B cell (primary cell): ENCODE measurements around the gene NPAS2.

Source experiments
- EZH2 ChIP-seq: IDR thresholded peaks from 2 replicates; pipeline ENCODE4 v1.6.1; 2012; ENCODE audit warnings: borderline replicate concordance, low read depth, mild to moderate bottlenecking, moderate library complexity, low read length; ENCODE audit not compliant: insufficient read depth, poor library complexity, severe bottlenecking
- TF ChIP-seq, protein P1 (sequence below): fragments of 200-600 bp; IDR thresholded peaks from one replicate; pipeline ENCODE4 v1.8.0; 2022; ENCODE audit warnings: antibody characterized with exemption, mild to moderate bottlenecking

DNA sequence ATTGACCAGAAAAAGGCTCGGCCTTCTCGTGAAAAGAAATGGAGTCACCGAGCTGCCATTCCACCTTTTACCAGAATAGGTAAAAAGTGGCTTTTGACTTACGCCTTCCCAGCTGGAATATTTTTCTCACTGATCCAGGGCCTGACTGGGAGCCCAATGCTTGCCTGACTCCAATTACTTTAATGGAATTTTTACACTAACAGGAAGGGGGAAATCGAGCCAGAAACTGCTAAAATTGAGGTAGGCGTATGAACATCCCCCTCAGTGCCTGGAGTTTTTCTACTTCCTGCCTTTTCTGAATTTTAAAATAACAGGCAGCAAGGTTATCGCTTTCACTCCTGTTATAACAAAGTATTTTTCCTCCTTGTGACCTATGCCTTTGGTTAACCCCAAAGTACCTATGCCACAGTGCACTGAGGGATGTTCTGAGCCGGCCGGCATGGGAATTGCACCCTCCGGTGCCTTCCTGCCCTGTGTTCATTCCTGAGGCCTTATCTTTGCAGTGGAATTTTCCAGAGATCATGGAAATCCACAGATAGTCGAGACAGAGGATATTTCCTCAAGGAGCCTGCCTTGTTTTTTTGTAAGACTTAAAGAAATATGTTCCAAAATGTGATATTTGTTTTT lies 163.9 kb downstream of the NPAS2 start:
- TF ChIP-seq, protein P1, sequence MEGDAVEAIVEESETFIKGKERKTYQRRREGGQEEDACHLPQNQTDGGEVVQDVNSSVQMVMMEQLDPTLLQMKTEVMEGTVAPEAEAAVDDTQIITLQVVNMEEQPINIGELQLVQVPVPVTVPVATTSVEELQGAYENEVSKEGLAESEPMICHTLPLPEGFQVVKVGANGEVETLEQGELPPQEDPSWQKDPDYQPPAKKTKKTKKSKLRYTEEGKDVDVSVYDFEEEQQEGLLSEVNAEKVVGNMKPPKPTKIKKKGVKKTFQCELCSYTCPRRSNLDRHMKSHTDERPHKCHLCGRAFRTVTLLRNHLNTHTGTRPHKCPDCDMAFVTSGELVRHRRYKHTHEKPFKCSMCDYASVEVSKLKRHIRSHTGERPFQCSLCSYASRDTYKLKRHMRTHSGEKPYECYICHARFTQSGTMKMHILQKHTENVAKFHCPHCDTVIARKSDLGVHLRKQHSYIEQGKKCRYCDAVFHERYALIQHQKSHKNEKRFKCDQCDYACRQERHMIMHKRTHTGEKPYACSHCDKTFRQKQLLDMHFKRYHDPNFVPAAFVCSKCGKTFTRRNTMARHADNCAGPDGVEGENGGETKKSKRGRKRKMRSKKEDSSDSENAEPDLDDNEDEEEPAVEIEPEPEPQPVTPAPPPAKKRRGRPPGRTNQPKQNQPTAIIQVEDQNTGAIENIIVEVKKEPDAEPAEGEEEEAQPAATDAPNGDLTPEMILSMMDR, result no peak
- TF ChIP-seq EZH2, result no peak
